ENCODE data around the gene COL5A1.
"Not testable (repeated sequence)": the region's sequence is repeated elsewhere in the genome, so short reads cannot be mapped to it uniquely, and the experiment has no call there.

COL5A1 gene

DNA sequence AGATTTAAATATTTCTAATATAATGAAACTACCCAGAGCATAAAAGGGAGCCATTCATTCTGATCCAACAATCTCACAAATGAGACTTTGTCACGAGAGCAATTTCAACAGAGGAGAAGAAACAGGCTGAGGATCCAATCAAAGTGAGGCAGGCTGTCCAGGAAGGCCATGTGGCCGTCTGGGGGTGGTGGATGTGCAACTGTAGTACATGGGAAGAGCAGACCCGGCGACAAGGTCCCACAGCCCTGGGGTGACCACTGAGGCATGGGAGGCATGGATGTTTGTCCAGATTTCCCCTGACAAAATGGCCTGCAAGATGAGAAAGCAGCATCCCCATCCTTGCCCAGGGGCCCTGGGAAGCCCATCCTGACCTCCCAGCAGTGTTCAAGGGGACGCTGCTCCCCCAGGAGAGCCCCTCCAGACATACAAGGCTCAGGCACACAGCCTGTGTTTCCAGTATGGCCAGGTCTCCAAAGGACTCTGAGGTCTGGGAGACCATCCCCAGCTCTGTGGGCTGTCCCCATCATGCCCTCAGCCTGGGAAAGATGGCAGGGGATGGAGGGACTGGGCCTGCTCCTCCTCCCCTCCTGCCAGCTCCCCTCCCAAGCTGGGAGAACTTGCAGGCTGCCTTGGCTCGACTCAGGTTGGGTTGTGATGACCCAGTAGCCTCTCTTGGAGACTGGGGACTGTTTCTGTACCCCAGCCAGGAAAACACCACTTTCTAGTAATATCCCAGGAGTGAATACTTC lies 211.5 kb downstream of the COL5A1 start:
- no peaks in the 10 kb centered on the region for H3K4me1 ChIP-seq (ENCODE audit: control insufficient read depth, insufficient read depth, low read length)
- H3K36me3 ChIP-seq (ENCODE audit: control insufficient read depth, insufficient read depth, low read length) = no peaks in the 10 kb centered on the region
- H3K4me3 ChIP-seq (ENCODE audit: low read length) = no peak overlapping the region
- H3K27ac ChIP-seq (ENCODE audit: low read depth, low read length) = no peak overlapping the region
- H3K27me3 ChIP-seq (ENCODE audit: control insufficient read depth, insufficient read depth, low read length) = no peaks in the 10 kb centered on the region
- H3K9ac ChIP-seq (ENCODE audit: low read length) = no peak overlapping the region

DNA sequence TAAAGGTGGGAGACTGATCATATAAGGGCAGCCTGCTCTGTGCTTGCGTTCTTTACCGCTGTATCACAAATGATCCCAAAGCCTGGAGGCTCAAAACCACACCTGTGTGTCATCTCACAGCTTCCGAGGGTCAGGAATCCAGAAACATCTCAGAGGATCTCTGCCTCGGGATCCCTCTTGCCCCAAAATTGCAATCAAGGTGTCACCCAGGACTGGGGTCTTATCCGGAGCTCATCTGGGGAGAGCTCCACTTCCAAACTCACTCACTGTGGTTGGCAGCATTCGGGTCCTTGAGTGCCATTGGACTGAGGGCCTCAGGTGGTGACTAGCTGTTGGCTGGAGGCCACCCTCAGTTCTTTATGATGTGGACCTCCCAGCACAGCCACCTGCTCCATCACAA lies 212.3 kb downstream of the COL5A1 start:
- Histone ChIP-seq H3K9ac (ENCODE audit: low read length) (no peak overlapping the region), H3K4me1 (ENCODE audit: control insufficient read depth, insufficient read depth, low read length) (no peaks in the 10 kb centered on the region), H3K36me3 (ENCODE audit: control insufficient read depth, insufficient read depth, low read length) (no peaks in the 10 kb centered on the region), H3K4me3 (ENCODE audit: low read length) (no peak overlapping the region), H3K27ac (ENCODE audit: low read depth, low read length) (no peak overlapping the region), H3K27me3 (ENCODE audit: control insufficient read depth, insufficient read depth, low read length) (no peaks in the 10 kb centered on the region)

- Histone ChIP-seq H3K4me3 (ENCODE audit: low read length) (no peak overlapping the region), H3K4me1 (ENCODE audit: control insufficient read depth, insufficient read depth, low read length) (no peaks in the 10 kb centered on the region), H3K9ac (ENCODE audit: low read length) (no peak overlapping the region), H3K27ac (ENCODE audit: low read depth, low read length) (no peak overlapping the region), H3K36me3 (ENCODE audit: control insufficient read depth, insufficient read depth, low read length) (no peaks in the 10 kb centered on the region), H3K27me3 (ENCODE audit: control insufficient read depth, insufficient read depth, low read length) (no peaks in the 10 kb centered on the region)
Observed at GRCh38 chr9:134854541-134854981, 213.0 kb downstream of the COL5A1 start.

DNA sequence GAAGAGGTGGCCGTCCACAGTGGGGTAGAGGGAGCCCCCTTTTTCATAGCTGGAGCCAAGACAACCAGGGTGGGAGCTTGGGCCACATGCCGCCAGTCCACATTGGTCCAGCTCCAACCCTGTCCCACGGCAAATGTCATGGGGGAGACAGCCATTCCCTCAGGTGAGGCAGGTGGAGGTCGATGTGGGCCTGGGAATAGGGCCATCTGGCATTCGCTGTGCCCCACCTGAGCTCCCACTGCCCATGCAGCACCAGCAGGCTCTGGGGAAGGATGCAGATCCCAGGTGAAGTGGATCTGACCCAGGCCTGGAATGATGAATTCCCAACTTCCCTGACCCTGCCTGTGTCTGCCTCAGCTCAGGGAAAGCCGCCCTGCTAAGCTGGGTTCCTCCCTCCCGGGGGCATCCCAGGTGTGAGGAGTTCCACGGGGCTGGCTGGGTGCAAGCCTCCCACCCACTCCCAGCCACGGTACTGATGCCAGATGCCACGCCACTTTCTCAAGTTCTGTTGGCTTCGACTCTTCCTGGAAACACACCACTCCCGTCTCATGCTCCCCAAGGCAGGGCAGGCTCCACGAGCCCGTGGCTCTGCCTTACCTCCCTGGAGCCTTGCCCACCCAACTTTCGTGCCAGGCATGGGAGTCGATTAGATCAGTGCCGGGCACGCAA lies 213.8 kb downstream of the COL5A1 start:
- H3K27me3 ChIP-seq (ENCODE audit: control insufficient read depth, insufficient read depth, low read length) = no peaks in the 10 kb centered on the region
- no peaks in the 10 kb centered on the region for H3K4me1 ChIP-seq (ENCODE audit: control insufficient read depth, insufficient read depth, low read length)
- no peaks in the 10 kb centered on the region for H3K36me3 ChIP-seq (ENCODE audit: control insufficient read depth, insufficient read depth, low read length)
- no peak overlapping the region for H3K9ac ChIP-seq (ENCODE audit: low read length)
- H3K27ac ChIP-seq (ENCODE audit: low read depth, low read length) = no peak overlapping the region
- H3K4me3 ChIP-seq (ENCODE audit: low read length) = no peak overlapping the region

GRCh38 chr9:134855900-134856377 lies 214.3 kb downstream of the COL5A1 start:
- no peak overlapping the region for H3K27ac ChIP-seq (ENCODE audit: low read depth, low read length)
- no peaks in the 10 kb centered on the region for H3K27me3 ChIP-seq (ENCODE audit: control insufficient read depth, insufficient read depth, low read length)
- H3K4me1 ChIP-seq (ENCODE audit: control insufficient read depth, insufficient read depth, low read length) = no peaks in the 10 kb centered on the region
- no peak overlapping the region for H3K9ac ChIP-seq (ENCODE audit: low read length)
- no peaks in the 10 kb centered on the region for H3K36me3 ChIP-seq (ENCODE audit: control insufficient read depth, insufficient read depth, low read length)
- H3K4me3 ChIP-seq (ENCODE audit: low read length) = no peak overlapping the region

GRCh38 chr9:134857451-134857850 lies 215.8 kb downstream of the COL5A1 start:
- not testable (repeated sequence) for H3K27me3 ChIP-seq (ENCODE audit: control insufficient read depth, insufficient read depth, low read length); H3K4me1 ChIP-seq (ENCODE audit: control insufficient read depth, insufficient read depth, low read length); H3K27ac ChIP-seq (ENCODE audit: low read depth, low read length); H3K4me3 ChIP-seq (ENCODE audit: low read length); H3K9ac ChIP-seq (ENCODE audit: low read length); H3K36me3 ChIP-seq (ENCODE audit: control insufficient read depth, insufficient read depth, low read length)

GRCh38 chr9:134858051-134858841 lies 216.6 kb downstream of the COL5A1 start:
- Histone ChIP-seq H3K9ac (ENCODE audit: low read length) (no peak overlapping the region), H3K27me3 (ENCODE audit: control insufficient read depth, insufficient read depth, low read length) (no peaks in the 10 kb centered on the region), H3K27ac (ENCODE audit: low read depth, low read length) (no peak overlapping the region), H3K4me1 (ENCODE audit: control insufficient read depth, insufficient read depth, low read length) (no peaks in the 10 kb centered on the region), H3K4me3 (ENCODE audit: low read length) (no peak overlapping the region), H3K36me3 (ENCODE audit: control insufficient read depth, insufficient read depth, low read length) (no peaks in the 10 kb centered on the region)

GRCh38 chr9:134860510-134860909 lies 218.9 kb downstream of the COL5A1 start:
- no peak overlapping the region for H3K9ac ChIP-seq (ENCODE audit: low read length)
- H3K4me1 ChIP-seq (ENCODE audit: control insufficient read depth, insufficient read depth, low read length) = no peaks in the 10 kb centered on the region
- no peak overlapping the region for H3K27ac ChIP-seq (ENCODE audit: low read depth, low read length)
- H3K36me3 ChIP-seq (ENCODE audit: control insufficient read depth, insufficient read depth, low read length) = no peaks in the 10 kb centered on the region
- no peak overlapping the region for H3K4me3 ChIP-seq (ENCODE audit: low read length)
- H3K27me3 ChIP-seq (ENCODE audit: control insufficient read depth, insufficient read depth, low read length) = no peaks in the 10 kb centered on the region

GRCh38 chr9:134861595-134862334 lies 220.2 kb downstream of the COL5A1 start:
- Histone ChIP-seq H3K4me3 (ENCODE audit: low read length) (no peak overlapping the region), H3K9ac (ENCODE audit: low read length) (no peak overlapping the region), H3K4me1 (ENCODE audit: control insufficient read depth, insufficient read depth, low read length) (no peaks in the 10 kb centered on the region), H3K27ac (ENCODE audit: low read depth, low read length) (no peak overlapping the region), H3K27me3 (ENCODE audit: control insufficient read depth, insufficient read depth, low read length) (no peaks in the 10 kb centered on the region), H3K36me3 (ENCODE audit: control insufficient read depth, insufficient read depth, low read length) (no peaks in the 10 kb centered on the region)

GRCh38 chr9:134863306-134863902 lies 221.8 kb downstream of the COL5A1 start:
- Histone ChIP-seq H3K4me3 (ENCODE audit: low read length) (no peak overlapping the region), H3K4me1 (ENCODE audit: control insufficient read depth, insufficient read depth, low read length) (no peaks in the 10 kb centered on the region), H3K36me3 (ENCODE audit: control insufficient read depth, insufficient read depth, low read length) (no peaks in the 10 kb centered on the region), H3K9ac (ENCODE audit: low read length) (no peak overlapping the region), H3K27ac (ENCODE audit: low read depth, low read length) (no peak overlapping the region), H3K27me3 (ENCODE audit: control insufficient read depth, insufficient read depth, low read length) (no peaks in the 10 kb centered on the region)

GRCh38 chr9:134863941-134864820 lies 222.6 kb downstream of the COL5A1 start:
- Histone ChIP-seq H3K4me3 (ENCODE audit: low read length) (no peak overlapping the region), H3K9ac (ENCODE audit: low read length) (no peak overlapping the region)

More at GRCh38 chr9:134863941-134864820, 222.6 kb downstream of the COL5A1 start:
- Histone ChIP-seq H3K27ac (ENCODE audit: low read depth, low read length) (peak overlapping the region; percentile 32), H3K36me3 (ENCODE audit: control insufficient read depth, insufficient read depth, low read length) (no peaks in the 10 kb centered on the region), H3K27me3 (ENCODE audit: control insufficient read depth, insufficient read depth, low read length) (no peaks in the 10 kb centered on the region), H3K4me1 (ENCODE audit: control insufficient read depth, insufficient read depth, low read length) (no peaks in the 10 kb centered on the region)

Data from rectal smooth muscle tissue (tissue), 1 donor.